Esophagus squamous epithelium (tissue), 4 donors: ENCODE measurements around the gene CCDC106.

Source experiments
- CTCF ChIP-seq, 6 experiments: fragments of 450-650 bp in 4 of 6; fragments of 200-600 bp in 2 of 6; sonication (generic) in 2 of 6; IDR thresholded peaks; one replicate each; pipeline ENCODE4 v1.5.1; 2016 to 2019; ENCODE audit warnings: antibody characterized with exemption in 6 of 6, mild to moderate bottlenecking in 4 of 6, moderate library complexity in 4 of 6
- POLR2A ChIP-seq, 4 donors: fragments of 450-650 bp; IDR thresholded peaks; one replicate each; pipeline ENCODE4 v1.6.1; 2017; ENCODE audit warnings: antibody characterized with exemption in 4 of 4, mild to moderate bottlenecking in 4 of 4, moderate library complexity in 3 of 4

- TF ChIP-seq CTCF (IDR thresholded peaks at IDR 0.05) (no peak), POLR2A (IDR thresholded peaks at IDR 0.05) (no peak)
Measured at GRCh38 chr19:55673465-55673864, 25.5 kb downstream of the CCDC106 start.
